ENCODE measurements around the gene RHBDL1. TPM values are rescaled to one million over a fixed set of nuclear protein-coding genes. Genes with fewer than 3 reads are reported as not detected.

Gene RHBDL1
- polyA plus RNA-seq, 1 donor from 2014 or later = 7.2 TPM

- no peak for TF ChIP-seq TAF1 (IDR thresholded peaks at IDR 0.05; ENCODE audit: low read depth)
- TF ChIP-seq MXI1 (conservative IDR thresholded peaks at IDR 0.05; ENCODE audit: poor library complexity, severe bottlenecking) = no peak
- no peak for TF ChIP-seq RAD21 (conservative IDR thresholded peaks at IDR 0.05)
- TF ChIP-seq EP300 (conservative IDR thresholded peaks at IDR 0.05; ENCODE audit: poor library complexity, severe bottlenecking) = no peak
- TF ChIP-seq SMC3 (conservative IDR thresholded peaks at IDR 0.05; ENCODE audit: poor library complexity) = no peak
- TF ChIP-seq REST (IDR thresholded peaks at IDR 0.05; ENCODE audit: borderline replicate concordance) = no peak
- TF ChIP-seq POLR2AphosphoS5 (IDR thresholded peaks at IDR 0.05) = no peak
- no peak for TF ChIP-seq EZH2 (IDR thresholded peaks at IDR 0.05; ENCODE audit: borderline replicate concordance, insufficient read depth, low read length, poor library complexity, severe bottlenecking)
- Histone ChIP-seq H3K79me2 (replicated peaks; ENCODE audit: insufficient read depth, low read length) (no peaks in the 10 kb centered on the region), H3K36me3 (ENCODE audit: insufficient read depth, low read length) (no peaks in the 10 kb centered on the region), H3K4me2 (ENCODE audit: low read length) (no peak overlapping the region), H3K4me3 (ENCODE audit: low read length) (no peak overlapping the region), H4K20me1 (ENCODE audit: insufficient read depth) (no peaks in the 10 kb centered on the region), H3K9me2 (ENCODE audit: insufficient read depth, low read length) (no peaks in the 10 kb centered on the region), H2AFZ (ENCODE audit: low read depth, low read length) (no peak overlapping the region), H3F3A (ENCODE audit: insufficient read depth, low read length, poor library complexity, severe bottlenecking) (no peaks in the 10 kb centered on the region), H3K27ac (ENCODE audit: low read length) (no peak overlapping the region), H3K9me3 (ENCODE audit: low read length) (no peaks in the 10 kb centered on the region), H3K27me3 (ENCODE audit: insufficient read depth, low read depth, low read length) (no peaks in the 10 kb centered on the region), H3K9ac (ENCODE audit: low read length) (no peak overlapping the region)
These were observed 12.9 kb upstream of the RHBDL1 start for GRCh38 chr16:662597-662996.

DNA sequence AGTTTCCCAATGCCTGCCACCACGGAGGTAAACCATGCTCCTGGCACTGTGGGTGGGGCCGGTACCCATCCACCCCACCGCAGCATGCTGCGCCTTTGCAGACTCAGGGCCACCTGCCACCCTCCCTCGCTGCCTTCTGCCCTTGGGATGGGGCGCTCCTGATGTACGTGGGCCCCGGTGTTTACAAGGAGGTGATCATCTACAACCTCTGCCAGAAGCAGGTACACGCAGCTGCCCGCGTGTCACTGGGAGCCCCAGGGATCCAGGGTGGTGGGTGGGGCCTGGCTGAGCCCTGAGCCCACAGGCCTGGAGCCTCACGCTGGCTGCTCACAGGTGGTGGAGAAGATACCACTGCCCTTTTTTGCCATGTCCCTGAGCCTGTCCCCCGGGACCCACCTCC is 8.9 kb upstream of the RHBDL1 start:
- Histone ChIP-seq H3K27ac (ENCODE audit: low read length) (no peak overlapping the region), H3K9ac (ENCODE audit: low read length) (no peak overlapping the region), H3K9me2 (ENCODE audit: insufficient read depth, low read length) (no peaks in the 10 kb centered on the region), H3K79me2 (replicated peaks; ENCODE audit: insufficient read depth, low read length) (peaks cover 9% of the 10 kb centered on the region), H3K4me2 (ENCODE audit: low read length) (no peak overlapping the region), H4K20me1 (ENCODE audit: insufficient read depth) (no peaks in the 10 kb centered on the region), H3K27me3 (ENCODE audit: insufficient read depth, low read depth, low read length) (no peaks in the 10 kb centered on the region), H3K4me3 (ENCODE audit: low read length) (no peak overlapping the region), H2AFZ (ENCODE audit: low read depth, low read length) (no peak overlapping the region), H3K9me3 (ENCODE audit: low read length) (no peaks in the 10 kb centered on the region), H3K36me3 (ENCODE audit: insufficient read depth, low read length) (no peaks in the 10 kb centered on the region), H3F3A (ENCODE audit: insufficient read depth, low read length, poor library complexity, severe bottlenecking) (no peaks in the 10 kb centered on the region)
- TF ChIP-seq, protein P1, sequence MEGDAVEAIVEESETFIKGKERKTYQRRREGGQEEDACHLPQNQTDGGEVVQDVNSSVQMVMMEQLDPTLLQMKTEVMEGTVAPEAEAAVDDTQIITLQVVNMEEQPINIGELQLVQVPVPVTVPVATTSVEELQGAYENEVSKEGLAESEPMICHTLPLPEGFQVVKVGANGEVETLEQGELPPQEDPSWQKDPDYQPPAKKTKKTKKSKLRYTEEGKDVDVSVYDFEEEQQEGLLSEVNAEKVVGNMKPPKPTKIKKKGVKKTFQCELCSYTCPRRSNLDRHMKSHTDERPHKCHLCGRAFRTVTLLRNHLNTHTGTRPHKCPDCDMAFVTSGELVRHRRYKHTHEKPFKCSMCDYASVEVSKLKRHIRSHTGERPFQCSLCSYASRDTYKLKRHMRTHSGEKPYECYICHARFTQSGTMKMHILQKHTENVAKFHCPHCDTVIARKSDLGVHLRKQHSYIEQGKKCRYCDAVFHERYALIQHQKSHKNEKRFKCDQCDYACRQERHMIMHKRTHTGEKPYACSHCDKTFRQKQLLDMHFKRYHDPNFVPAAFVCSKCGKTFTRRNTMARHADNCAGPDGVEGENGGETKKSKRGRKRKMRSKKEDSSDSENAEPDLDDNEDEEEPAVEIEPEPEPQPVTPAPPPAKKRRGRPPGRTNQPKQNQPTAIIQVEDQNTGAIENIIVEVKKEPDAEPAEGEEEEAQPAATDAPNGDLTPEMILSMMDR (IDR thresholded peaks at IDR 0.05; ENCODE audit: poor library complexity, severe bottlenecking) = no peak
- no peak for TF ChIP-seq POLR2AphosphoS5 (IDR thresholded peaks at IDR 0.05)
- no peak for TF ChIP-seq EP300 (conservative IDR thresholded peaks at IDR 0.05; ENCODE audit: poor library complexity, severe bottlenecking)
- TF ChIP-seq EZH2 (IDR thresholded peaks at IDR 0.05; ENCODE audit: borderline replicate concordance, insufficient read depth, low read length, poor library complexity, severe bottlenecking) = no peak
- TF ChIP-seq TAF1 (IDR thresholded peaks at IDR 0.05; ENCODE audit: low read depth) = no peak
- no peak for TF ChIP-seq SMC3 (conservative IDR thresholded peaks at IDR 0.05; ENCODE audit: poor library complexity)
- no peak for TF ChIP-seq MXI1 (conservative IDR thresholded peaks at IDR 0.05; ENCODE audit: poor library complexity, severe bottlenecking)
- no peak for TF ChIP-seq REST (IDR thresholded peaks at IDR 0.05; ENCODE audit: borderline replicate concordance)
- no peak for TF ChIP-seq RAD21 (conservative IDR thresholded peaks at IDR 0.05)
